Esophagus muscularis mucosa (tissue), 4 donors: ENCODE results near the gene SPON2. TPM values are rescaled to one million over a fixed set of nuclear protein-coding genes. Genes with fewer than 3 reads are reported as not detected.

Source experiments
- DNase-seq: peaks from one replicate; pipeline ENCODE4 v3.0.0-alpha.2; 2017; ENCODE audit errors: extremely low spot score
- H3K27ac ChIP-seq, 4 donors: fragments of 200-600 bp; sonication (generic); replicated peaks in 1 of 4; 1 replicate in 3 of 4; 2 replicates in 1 of 4; pipeline ENCODE4 v1.5.1; 2016 to 2019; ENCODE audit warnings: mild to moderate bottlenecking in 1 of 4
- H3K27me3 ChIP-seq, 4 donors: fragments of 200-600 bp; sonication (generic); one replicate each; pipeline versions ENCODE4 v1.5.1 to v1.6.0; 2016 to 2019
- H3K36me3 ChIP-seq, 4 donors: fragments of 200-600 bp; sonication (generic); one replicate each; pipeline ENCODE4 v1.5.1; 2016 to 2019
- H3K4me1 ChIP-seq, 4 donors: fragments of 200-600 bp; sonication (generic); one replicate each; pipeline ENCODE4 v1.5.1; 2016 to 2019
- H3K4me3 ChIP-seq, 4 donors: fragments of 200-600 bp; sonication (generic); 1 replicate in 2 of 4; 2 replicates in 2 of 4; pipeline ENCODE4 v1.5.1; 2016 to 2019; ENCODE audit warnings: mild to moderate bottlenecking in 4 of 4, moderate library complexity in 1 of 4
- H3K9me3 ChIP-seq, 4 donors: fragments of 200-600 bp; sonication (generic); 1 replicate in 3 of 4; 2 replicates in 1 of 4; pipeline ENCODE4 v1.5.1; 2016 to 2019
- CTCF ChIP-seq, 3 experiments: fragments of 200-600 bp in 2 of 3; fragments of 450-650 bp in 1 of 3; sonication (generic) in 2 of 3; IDR thresholded peaks; one replicate each; pipeline ENCODE4 v1.5.1; 2017 to 2019; ENCODE audit warnings: antibody characterized with exemption in 3 of 3, mild to moderate bottlenecking in 2 of 3, moderate library complexity in 1 of 3
- EP300 ChIP-seq: sonication (generic); formaldehyde crosslinking; IDR thresholded peaks from one replicate; pipeline ENCODE4 v1.6.1; 2017; ENCODE audit warnings: antibody characterized with exemption
- POLR2A ChIP-seq: fragments of 450-650 bp; IDR thresholded peaks from one replicate; pipeline ENCODE4 v1.6.1; 2017; ENCODE audit warnings: antibody characterized with exemption, moderate library complexity, mild to moderate bottlenecking, low read depth
- POLR2AphosphoS5 ChIP-seq, 2 donors: sonication (generic); formaldehyde crosslinking; IDR thresholded peaks; one replicate each; pipeline ENCODE4 v1.6.1; 2017; ENCODE audit warnings: antibody characterized with exemption in 2 of 2
- WGBS: methylation state at CpG from one replicate; pipeline ENCODE4 v1.1.5; 2018; 5-methylcytosine and 5-hydroxymethylcytosine counted together
- intact Hi-C: fragments of 100-400 bp; cut with DNase I; formaldehyde crosslinking; loops from one replicate; pipeline ENCODE4 v1.15.1; 2023
- total RNA-seq, 4 donors: library from RNA; depleted of rRNA; stranded (reverse); fragments of >200 nt; gene quantifications; one replicate each; pipeline versions ENCODE4 v1.1.0 to v1.2.1, GENCODE V29; 2016

The SPON2 gene
- total RNA-seq, 4 donors from 2014 or later: 21.3 to 72.9 (median 58.3) TPM

GRCh38 chr4:1180663-1181062 lies 8.3 kb upstream of the SPON2 start:
- Histone ChIP-seq H3K9me3 (no peaks in the 10 kb centered on the region), H3K4me3 (no peak overlapping the region), H3K36me3 (no peaks in the 10 kb centered on the region), H3K4me1 (peaks cover 11 to 18% (median 13%) of the 10 kb centered on the region in 4 donors), H3K27ac (no peak overlapping the region), H3K27me3 (peaks cover 0 to under 1% (median 0%) of the 10 kb centered on the region in 4 donors)
- TF ChIP-seq POLR2AphosphoS5 (IDR thresholded peaks at IDR 0.05): no peak
- no peak for TF ChIP-seq EP300
- TF ChIP-seq CTCF (IDR thresholded peaks at IDR 0.05): no peak
- TF ChIP-seq POLR2A: no peak
- DNase-seq: no peak
- intact Hi-C loops: no loop called here

- Histone ChIP-seq H3K27ac (no peak overlapping the region), H3K36me3 (no peaks in the 10 kb centered on the region), H3K4me3 (no peak overlapping the region), H3K9me3 (no peaks in the 10 kb centered on the region), H3K27me3 (peaks cover 0 to 6% (median 0%) of the 10 kb centered on the region in 4 donors), H3K4me1 (peaks cover 11 to 18% (median 12%) of the 10 kb centered on the region in 4 donors)
- intact Hi-C loops: no loop called here
- TF ChIP-seq EP300 (no peak), POLR2AphosphoS5 (IDR thresholded peaks at IDR 0.05) (no peak), CTCF (IDR thresholded peaks at IDR 0.05) (no peak), POLR2A (no peak)
- no peak for DNase-seq
- 93% methylated on average over 1 of the region's 1 CpG for whole genome bisulfite sequencing
Observed at GRCh38 chr4:1179976-1180375, 7.6 kb upstream of the SPON2 start.

- no peak for TF ChIP-seq EP300
- TF ChIP-seq CTCF (IDR thresholded peaks at IDR 0.05): no peak
- TF ChIP-seq POLR2A: no peak
- no peak for TF ChIP-seq POLR2AphosphoS5 (IDR thresholded peaks at IDR 0.05)
- H3K36me3 ChIP-seq: no peaks in the 10 kb centered on the region
- intact Hi-C loops: no loop called here
- peaks cover 0 to 7% (median 0%) of the 10 kb centered on the region in 4 donors for H3K27me3 ChIP-seq
- H3K4me3 ChIP-seq: no peak overlapping the region
- no peak for DNase-seq
- no peaks in the 10 kb centered on the region for H3K9me3 ChIP-seq
- 74% methylated on average over 4 of the region's 7 CpGs for WGBS
- peaks cover 11 to 19% (median 13%) of the 10 kb centered on the region in 4 donors for H3K4me1 ChIP-seq
- H3K27ac ChIP-seq: no peak overlapping the region
Observed at GRCh38 chr4:1179089-1179441, 6.7 kb upstream of the SPON2 start.

GRCh38 chr4:1178300-1179088 lies 6.1 kb upstream of the SPON2 start:
- peaks cover 11 to 25% (median 17%) of the 10 kb centered on the region in 4 donors for H3K4me1 ChIP-seq
- no peak overlapping the region for H3K4me3 ChIP-seq
- intact Hi-C loops: no loop called here
- TF ChIP-seq CTCF (IDR thresholded peaks at IDR 0.05) (no peak), POLR2A (no peak), POLR2AphosphoS5 (IDR thresholded peaks at IDR 0.05) (no peak), EP300 (no peak)
- no peak overlapping the region for H3K27ac ChIP-seq
- no peak for DNase-seq
- H3K9me3 ChIP-seq: no peaks in the 10 kb centered on the region
- H3K36me3 ChIP-seq: no peaks in the 10 kb centered on the region
- 86% methylated on average over 11 of the region's 11 CpGs for WGBS
- peaks cover 0 to 13% (median 0%) of the 10 kb centered on the region in 4 donors for H3K27me3 ChIP-seq
